ENCODE data around the gene ZNF566.

ZNF566 gene

GRCh38 chr19:36441339-36441738 is 48.0 kb downstream of the ZNF566 start:
- DNase-seq (ENCODE audit: low read depth): no peak

- DNase-seq (ENCODE audit: low read depth): no peak
These were observed 52.8 kb downstream of the ZNF566 start for GRCh38 chr19:36436531-36436930.

GRCh38 chr19:36423925-36424324 is 65.4 kb downstream of the ZNF566 start:
- no peak for DNase-seq (ENCODE audit: low read depth)

GRCh38 chr19:36421749-36422481 is 67.4 kb downstream of the ZNF566 start:
- DNase-seq (ENCODE audit: low read depth): no peak

- DNase-seq (ENCODE audit: low read depth): no peak
These were observed 68.2 kb downstream of the ZNF566 start for GRCh38 chr19:36420961-36421748.

- DNase-seq (ENCODE audit: low read depth): peak; percentile 63
These were observed 70.9 kb downstream of the ZNF566 start, which contains the start of gene ZFP82 for GRCh38 chr19:36418287-36419001. Gene ZFP82, minus strand, starts transcription at chr19:36418644. Its CDS starts 8,855 bp downstream, at chr19:36409789.

GRCh38 chr19:36417752-36418286 is 71.5 kb downstream of the ZNF566 start:
- DNase-seq (ENCODE audit: low read depth): no peak

GRCh38 chr19:36409841-36410240 is 79.5 kb downstream of the ZNF566 start:
- DNase-seq (ENCODE audit: low read depth): no peak

GRCh38 chr19:36408101-36408500 is 81.3 kb downstream of the ZNF566 start:
- DNase-seq (ENCODE audit: low read depth): no peak

GRCh38 chr19:36404498-36404897 is 84.9 kb downstream of the ZNF566 start:
- DNase-seq (ENCODE audit: low read depth): no peak

- no peak for DNase-seq (ENCODE audit: low read depth)
These were observed 87.9 kb downstream of the ZNF566 start for GRCh38 chr19:36401475-36401874.

- DNase-seq (ENCODE audit: low read depth): no peak
These were observed 90.8 kb downstream of the ZNF566 start for GRCh38 chr19:36398571-36398970.

Measured in stimulated activated CD4-positive, alpha-beta T cell treated with anti-CD3 and anti-CD28 coated beads, Interleukin-2, amount 100 ng/mL, for 4 hours (primary cell).